ENCODE results near the gene INPP5J.
"Not testable (repeated sequence)": the region's sequence is repeated elsewhere in the genome, so short reads cannot be mapped to it uniquely, and the experiment has no call there.

DNA sequence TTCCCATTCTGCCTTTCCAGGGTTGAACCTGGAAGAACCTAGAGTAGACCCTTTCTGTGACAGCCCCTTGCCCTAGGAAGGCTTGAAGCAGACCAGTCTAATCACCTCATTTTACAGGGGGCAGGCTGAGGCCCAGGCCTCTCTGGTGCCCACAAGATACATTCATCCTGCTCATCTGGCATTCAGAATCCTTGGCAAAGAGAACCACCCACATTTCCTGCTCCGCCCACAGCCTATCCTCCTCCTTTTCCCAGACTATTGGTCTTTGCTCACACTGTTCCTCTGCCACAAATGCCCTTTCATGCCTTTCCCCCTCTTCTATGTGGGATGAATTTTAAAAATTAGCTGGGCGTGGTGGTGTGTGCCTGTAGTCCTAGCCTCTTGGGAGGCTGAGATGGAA is 44.4 kb upstream of the INPP5J start:
- not testable (repeated sequence) for TF ChIP-seq SPI1, POLR2A, POLR2AphosphoS5, TAF1 (IDR thresholded peaks at IDR 0.05; ENCODE audit: low read depth, low read length)
